ENCODE measurements around the gene CDKAL1.

The CDKAL1 gene

GRCh38 chr6:20946022-20946421 is 411.8 kb downstream of the CDKAL1 start:
- no peak for DNase-seq (ENCODE audit: low read depth in 1 of 2, low spot score in 1 of 2)

GRCh38 chr6:20946890-20947289 is 412.6 kb downstream of the CDKAL1 start:
- no peak for DNase-seq (ENCODE audit: low read depth in 1 of 2, low spot score in 1 of 2)

GRCh38 chr6:20947977-20948376 is 413.7 kb downstream of the CDKAL1 start:
- no peak for DNase-seq (ENCODE audit: low read depth in 1 of 2, low spot score in 1 of 2)

GRCh38 chr6:20948556-20948955 is 414.3 kb downstream of the CDKAL1 start:
- DNase-seq (ENCODE audit: low read depth in 1 of 2, low spot score in 1 of 2): no peak

GRCh38 chr6:20949138-20949537 is 414.9 kb downstream of the CDKAL1 start:
- DNase-seq (ENCODE audit: low read depth in 1 of 2, low spot score in 1 of 2): no peak

- no peak for DNase-seq (ENCODE audit: low read depth in 1 of 2, low spot score in 1 of 2)
These were observed 418.6 kb downstream of the CDKAL1 start for GRCh38 chr6:20952699-20953474.

- no peak for DNase-seq (ENCODE audit: low read depth in 1 of 2, low spot score in 1 of 2)
These were observed 420.1 kb downstream of the CDKAL1 start for GRCh38 chr6:20954315-20954714.

GRCh38 chr6:20955131-20955530 is 420.9 kb downstream of the CDKAL1 start:
- DNase-seq (ENCODE audit: low read depth in 1 of 2, low spot score in 1 of 2): no peak

- no peak for DNase-seq (ENCODE audit: low read depth in 1 of 2, low spot score in 1 of 2)
These were observed 421.5 kb downstream of the CDKAL1 start for GRCh38 chr6:20955751-20956150.

GRCh38 chr6:20960067-20960466 is 425.8 kb downstream of the CDKAL1 start:
- DNase-seq (ENCODE audit: low read depth in 1 of 2, low spot score in 1 of 2): no peak

GRCh38 chr6:20965276-20965675 is 431.0 kb downstream of the CDKAL1 start:
- no peak for DNase-seq (ENCODE audit: low read depth in 1 of 2, low spot score in 1 of 2)

GRCh38 chr6:20965915-20966314 is 431.7 kb downstream of the CDKAL1 start:
- no peak for DNase-seq (ENCODE audit: low read depth in 1 of 2, low spot score in 1 of 2)

- no peak for DNase-seq (ENCODE audit: low read depth in 1 of 2, low spot score in 1 of 2)
These were observed 435.3 kb downstream of the CDKAL1 start for GRCh38 chr6:20969551-20969950.

GRCh38 chr6:20976391-20976918 is 442.2 kb downstream of the CDKAL1 start:
- no peak for DNase-seq (ENCODE audit: low read depth in 1 of 2, low spot score in 1 of 2)

- DNase-seq (ENCODE audit: low read depth in 1 of 2, low spot score in 1 of 2): no peak
These were observed 443.9 kb downstream of the CDKAL1 start for GRCh38 chr6:20978151-20978614.

- DNase-seq (ENCODE audit: low read depth in 1 of 2, low spot score in 1 of 2): no peak
These were observed 444.8 kb downstream of the CDKAL1 start for GRCh38 chr6:20979076-20979475.

GRCh38 chr6:20983961-20984360 is 449.7 kb downstream of the CDKAL1 start:
- DNase-seq (ENCODE audit: low read depth in 1 of 2, low spot score in 1 of 2): no peak

GRCh38 chr6:20985821-20986220 is 451.6 kb downstream of the CDKAL1 start:
- DNase-seq (ENCODE audit: low read depth in 1 of 2, low spot score in 1 of 2): no peak

- no peak for DNase-seq (ENCODE audit: low read depth in 1 of 2, low spot score in 1 of 2)
These were observed 457.7 kb downstream of the CDKAL1 start for GRCh38 chr6:20991910-20992309.

GRCh38 chr6:20996099-20996498 is 461.8 kb downstream of the CDKAL1 start:
- no peak for DNase-seq (ENCODE audit: low read depth in 1 of 2, low spot score in 1 of 2)

- no peak for DNase-seq (ENCODE audit: low read depth in 1 of 2, low spot score in 1 of 2)
These were observed 463.0 kb downstream of the CDKAL1 start for GRCh38 chr6:20997143-20997769.

GRCh38 chr6:20997770-20998147 is 463.5 kb downstream of the CDKAL1 start:
- DNase-seq (ENCODE audit: low read depth in 1 of 2, low spot score in 1 of 2): no peak
